Measurements from ENCODE around the gene SCCPDH.
"Not testable (repeated sequence)": the region's sequence is repeated elsewhere in the genome, so short reads cannot be mapped to it uniquely, and the experiment has no call there.

Gene SCCPDH

GRCh38 chr1:246801241-246802020 is 77.2 kb downstream of the SCCPDH start:
- no peak for DNase-seq

- no peak for DNase-seq
These were observed 79.2 kb downstream of the SCCPDH start for GRCh38 chr1:246803373-246803772.

- DNase-seq: no peak
These were observed 79.7 kb downstream of the SCCPDH start for GRCh38 chr1:246803883-246804282.

- peak; percentile 4 to 24 for DNase-seq
These were observed 81.0 kb downstream of the SCCPDH start for GRCh38 chr1:246805135-246805716.

- no peak for DNase-seq
These were observed 85.3 kb downstream of the SCCPDH start for GRCh38 chr1:246809473-246809872.

GRCh38 chr1:246811985-246812384 is 87.8 kb downstream of the SCCPDH start:
- DNase-seq: no peak

GRCh38 chr1:246813325-246813724 is 89.1 kb downstream of the SCCPDH start:
- not testable (repeated sequence) for DNase-seq

- no peak for DNase-seq
These were observed 90.7 kb downstream of the SCCPDH start for GRCh38 chr1:246814890-246815289.

GRCh38 chr1:246815693-246816270 is 91.6 kb downstream of the SCCPDH start:
- DNase-seq: no peak
